PC-3 (cell line): ENCODE results near the gene SRGAP1.

Source experiments
- EZH2 ChIP-seq: fragments of 300-600 bp; sonication (generic); IDR thresholded peaks from one replicate; pipeline ENCODE4 v1.6.1; 2017; ENCODE audit warnings: antibody characterized with exemption, mild to moderate bottlenecking, low read length; ENCODE audit not compliant: unreplicated experiment
- EZH2phosphoT487 ChIP-seq: fragments of 300-600 bp; sonication (generic); IDR thresholded peaks from 2 replicates; pipeline ENCODE4 v1.6.1; 2018; ENCODE audit warnings: mild to moderate bottlenecking, antibody characterized with exemption, low read length, borderline replicate concordance
- TF ChIP-seq, protein P1 (sequence below): fragments of 300-600 bp; sonication (generic); conservative IDR thresholded peaks from 2 replicates; pipeline ENCODE4 v1.5.1; 2017; ENCODE audit warnings: antibody characterized with exemption, low read depth, mild to moderate bottlenecking, low read length

DNA sequence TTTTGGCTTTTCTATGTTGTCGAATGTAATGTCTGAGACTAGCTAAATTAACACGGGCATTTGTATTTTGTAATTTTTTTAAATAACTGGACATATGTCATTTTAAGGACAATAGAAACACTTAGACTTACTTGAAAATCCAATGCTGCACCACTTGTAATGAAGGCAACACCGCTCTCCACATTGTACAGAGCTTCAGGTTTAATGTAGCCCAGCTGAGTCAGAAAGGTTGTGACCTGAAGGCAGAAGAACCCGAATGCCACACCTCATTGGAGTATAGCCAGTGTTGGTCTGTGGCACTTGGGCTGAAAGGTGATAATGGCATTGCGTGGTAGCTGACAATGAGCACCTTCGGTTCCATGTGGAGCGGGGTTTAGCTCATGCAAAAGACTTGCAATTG, 298.3 kb downstream of the SRGAP1 start:
- TF ChIP-seq, protein P1, sequence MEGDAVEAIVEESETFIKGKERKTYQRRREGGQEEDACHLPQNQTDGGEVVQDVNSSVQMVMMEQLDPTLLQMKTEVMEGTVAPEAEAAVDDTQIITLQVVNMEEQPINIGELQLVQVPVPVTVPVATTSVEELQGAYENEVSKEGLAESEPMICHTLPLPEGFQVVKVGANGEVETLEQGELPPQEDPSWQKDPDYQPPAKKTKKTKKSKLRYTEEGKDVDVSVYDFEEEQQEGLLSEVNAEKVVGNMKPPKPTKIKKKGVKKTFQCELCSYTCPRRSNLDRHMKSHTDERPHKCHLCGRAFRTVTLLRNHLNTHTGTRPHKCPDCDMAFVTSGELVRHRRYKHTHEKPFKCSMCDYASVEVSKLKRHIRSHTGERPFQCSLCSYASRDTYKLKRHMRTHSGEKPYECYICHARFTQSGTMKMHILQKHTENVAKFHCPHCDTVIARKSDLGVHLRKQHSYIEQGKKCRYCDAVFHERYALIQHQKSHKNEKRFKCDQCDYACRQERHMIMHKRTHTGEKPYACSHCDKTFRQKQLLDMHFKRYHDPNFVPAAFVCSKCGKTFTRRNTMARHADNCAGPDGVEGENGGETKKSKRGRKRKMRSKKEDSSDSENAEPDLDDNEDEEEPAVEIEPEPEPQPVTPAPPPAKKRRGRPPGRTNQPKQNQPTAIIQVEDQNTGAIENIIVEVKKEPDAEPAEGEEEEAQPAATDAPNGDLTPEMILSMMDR = no peak
- no peak for TF ChIP-seq EZH2phosphoT487
- no peak for TF ChIP-seq EZH2
